NCI-H2227 treated with DMSO at 0.1 percent for 48 hours (cell line): Measurements from ENCODE around the gene CLCA2.

Experiments
- DNase-seq: peaks from one replicate; lab custom pipeline; 2025; lab: John Stamatoyannopoulos, UW

The CLCA2 gene

GRCh38 chr1:86429122-86429725 lies 5.3 kb downstream of the CLCA2 start:
- no peak for DNase-seq

DNA sequence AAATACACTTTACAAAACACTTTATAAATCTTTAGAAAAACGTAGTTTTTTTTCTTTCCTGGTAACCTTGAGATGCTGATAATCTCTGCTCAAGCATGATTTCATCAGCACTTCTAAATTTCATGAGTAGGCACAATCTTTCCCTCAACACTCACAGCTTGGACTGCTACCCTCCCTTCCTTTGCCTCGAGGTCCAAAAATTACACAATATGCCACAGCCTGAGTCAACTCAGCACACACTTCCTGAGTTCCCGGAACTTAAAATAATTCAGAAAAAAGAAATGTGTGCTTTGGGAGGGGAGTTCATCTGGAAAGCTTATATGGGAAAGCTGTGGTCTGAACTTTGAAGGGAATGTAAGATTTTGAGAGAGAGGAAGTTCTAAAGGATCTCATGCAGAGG lies 5.9 kb downstream of the CLCA2 start:
- DNase-seq: no peak

DNA sequence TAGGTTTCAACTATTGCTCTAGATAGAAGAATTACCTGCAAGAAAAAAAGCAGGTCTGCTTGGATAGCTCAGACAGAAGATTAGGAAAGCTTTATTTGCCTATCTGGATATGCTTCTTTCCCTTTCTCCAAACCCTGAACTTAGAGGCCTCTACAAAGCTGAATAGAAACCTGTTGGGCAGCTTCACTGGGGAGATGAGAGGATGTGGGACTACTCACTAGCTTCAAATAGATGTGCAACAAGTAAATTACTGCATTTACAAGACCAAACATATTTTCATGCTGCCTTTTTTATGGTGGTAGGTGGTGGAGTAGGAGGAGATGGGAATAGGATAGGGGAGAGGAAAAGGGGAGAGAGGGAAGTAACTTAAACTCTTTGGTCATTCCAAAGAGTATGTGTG lies 6.4 kb downstream of the CLCA2 start:
- no peak for DNase-seq

DNA sequence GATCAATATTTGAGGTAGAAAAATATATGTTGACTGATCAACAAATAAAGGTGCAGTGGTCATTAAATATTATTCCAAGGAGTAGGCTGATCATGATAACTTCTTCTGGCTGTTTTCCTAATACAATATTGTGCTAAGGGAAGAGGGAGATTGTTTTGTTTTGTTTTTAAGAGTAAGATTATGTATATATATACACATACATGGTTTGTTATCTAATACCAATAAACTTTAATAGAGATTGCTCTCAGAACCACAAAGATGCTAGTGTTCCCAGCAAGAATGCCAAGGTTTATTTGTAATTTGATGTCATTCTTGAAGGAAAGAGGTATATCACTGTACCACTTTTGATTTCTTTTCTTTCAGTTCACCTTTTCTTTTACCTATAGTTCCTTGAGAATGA lies 10.1 kb downstream of the CLCA2 start:
- DNase-seq: no peak

- DNase-seq: no peak
Observed at GRCh38 chr1:86435327-86435726, 11.4 kb downstream of the CLCA2 start.

DNA sequence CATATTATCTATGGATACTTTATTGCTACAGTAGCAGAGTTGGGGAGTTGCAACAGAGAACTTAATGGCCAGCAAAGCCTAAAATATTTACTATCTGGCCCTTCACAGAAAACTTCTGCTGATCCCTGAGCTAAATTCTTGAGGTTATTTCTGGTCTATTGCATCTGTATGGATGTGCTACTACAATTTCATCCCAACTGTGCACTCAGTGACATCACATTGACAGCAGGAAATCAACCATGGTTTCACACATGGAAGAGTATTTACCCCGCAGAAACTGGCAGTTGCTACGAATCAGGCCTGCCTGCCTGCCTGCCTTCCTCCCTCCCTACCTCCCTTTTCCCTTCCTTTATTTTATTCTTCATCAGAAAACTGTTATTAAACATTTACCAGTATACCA lies 12.1 kb downstream of the CLCA2 start:
- DNase-seq: no peak

DNA sequence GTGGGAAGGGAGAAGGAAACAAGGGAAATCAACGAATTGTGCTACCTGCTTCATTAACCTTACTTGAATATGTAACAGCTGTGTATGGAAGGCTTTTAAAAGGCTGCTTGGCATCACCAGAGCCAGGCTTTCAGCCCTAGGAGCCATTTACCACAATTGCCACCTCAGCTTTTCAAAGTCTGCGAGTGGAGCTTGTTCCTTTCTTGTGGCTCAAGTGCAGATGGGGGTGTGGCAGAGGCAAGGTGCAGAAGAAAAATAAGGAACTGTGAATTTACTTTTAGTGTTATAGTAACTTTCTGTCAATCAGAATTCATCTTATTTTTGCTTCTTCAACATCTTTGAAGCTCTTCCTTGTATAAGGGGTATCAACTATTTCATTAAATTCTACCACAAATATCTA lies 17.6 kb downstream of the CLCA2 start:
- DNase-seq: no peak

- DNase-seq: no peak
Observed at GRCh38 chr1:86441997-86442396, 18.0 kb downstream of the CLCA2 start.

GRCh38 chr1:86445919-86446318 lies 21.9 kb downstream of the CLCA2 start:
- DNase-seq: no peak

GRCh38 chr1:86447198-86447790 lies 23.3 kb downstream of the CLCA2 start:
- DNase-seq: no peak

DNA sequence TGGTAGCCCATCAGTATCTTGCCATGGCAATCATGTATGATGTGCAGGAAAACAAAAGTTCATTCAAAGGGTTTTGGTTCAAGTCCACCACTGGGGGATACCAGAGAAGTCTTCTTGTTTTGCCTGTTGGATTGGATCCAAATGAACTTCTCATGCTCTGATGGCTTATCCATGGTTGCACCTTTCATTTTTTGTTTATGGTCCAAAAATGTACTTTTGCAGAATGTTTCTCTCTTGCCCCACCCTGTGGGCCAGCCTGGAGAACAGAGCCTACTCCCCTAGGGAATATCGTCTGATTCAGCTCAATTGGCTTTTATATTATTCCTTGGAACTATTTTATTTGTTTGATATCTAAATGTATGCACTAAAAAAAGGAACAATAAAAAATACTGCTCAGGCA lies 24.7 kb downstream of the CLCA2 start:
- no peak for DNase-seq

DNA sequence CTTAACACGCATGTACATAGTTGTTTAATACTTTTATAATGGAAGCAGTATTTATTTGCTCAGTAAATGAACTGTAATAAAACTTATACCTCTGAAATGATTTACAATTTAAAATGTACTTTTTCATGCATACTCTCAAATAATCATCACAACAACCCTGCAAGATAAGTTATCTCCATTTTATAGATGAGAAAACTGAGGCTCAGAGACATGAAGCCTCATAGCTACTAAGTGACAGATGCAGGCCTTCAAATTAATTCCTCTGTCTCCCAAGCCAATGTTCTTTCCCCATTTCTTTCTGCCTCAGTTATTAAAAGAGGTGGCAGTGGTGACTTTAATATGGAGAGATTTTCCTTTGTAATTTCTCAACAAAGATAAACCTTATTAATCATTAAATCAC lies 25.1 kb downstream of the CLCA2 start:
- no peak for DNase-seq

- DNase-seq: no peak
Observed at GRCh38 chr1:86450847-86451246, 26.9 kb downstream of the CLCA2 start.

- DNase-seq: no peak
Observed at GRCh38 chr1:86453664-86454063, 29.7 kb downstream of the CLCA2 start.

DNA sequence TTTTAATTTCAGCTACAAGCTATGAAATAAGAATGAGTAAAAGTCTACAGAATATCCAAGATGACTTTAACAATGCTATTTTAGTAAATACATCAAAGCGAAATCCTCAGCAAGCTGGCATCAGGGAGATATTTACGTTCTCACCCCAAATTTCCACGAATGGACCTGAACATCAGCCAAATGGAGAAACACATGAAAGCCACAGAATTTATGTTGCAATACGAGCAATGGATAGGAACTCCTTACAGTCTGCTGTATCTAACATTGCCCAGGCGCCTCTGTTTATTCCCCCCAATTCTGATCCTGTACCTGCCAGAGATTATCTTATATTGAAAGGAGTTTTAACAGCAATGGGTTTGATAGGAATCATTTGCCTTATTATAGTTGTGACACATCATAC lies 31.1 kb downstream of the CLCA2 start:
- DNase-seq: no peak

- DNase-seq: no peak
Observed at GRCh38 chr1:86460998-86461397, 37.0 kb downstream of the CLCA2 start.

DNA sequence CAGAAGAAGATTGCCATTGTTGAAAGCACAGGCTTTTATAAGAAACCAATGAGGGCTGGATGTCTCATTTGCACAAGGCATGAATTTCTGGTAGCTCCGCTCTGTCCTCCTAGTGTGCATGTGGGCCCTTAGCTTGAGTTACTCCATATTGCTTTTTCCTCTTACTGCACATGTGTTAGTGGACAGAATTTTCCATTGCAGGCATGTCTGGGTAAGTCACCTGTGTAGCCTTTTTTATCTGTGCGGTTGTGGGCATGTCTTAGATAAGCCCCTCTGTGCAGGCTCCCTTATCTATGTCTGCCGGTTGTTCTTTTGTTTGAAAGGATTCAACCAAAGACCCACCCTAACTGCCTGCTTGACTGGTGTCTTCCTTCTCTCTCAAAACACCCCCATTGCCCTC lies 37.5 kb downstream of the CLCA2 start:
- DNase-seq: no peak

- DNase-seq: no peak
Observed at GRCh38 chr1:86464819-86465218, 40.8 kb downstream of the CLCA2 start.

GRCh38 chr1:86466109-86466844 lies 42.3 kb downstream of the CLCA2 start:
- DNase-seq: no peak

DNA sequence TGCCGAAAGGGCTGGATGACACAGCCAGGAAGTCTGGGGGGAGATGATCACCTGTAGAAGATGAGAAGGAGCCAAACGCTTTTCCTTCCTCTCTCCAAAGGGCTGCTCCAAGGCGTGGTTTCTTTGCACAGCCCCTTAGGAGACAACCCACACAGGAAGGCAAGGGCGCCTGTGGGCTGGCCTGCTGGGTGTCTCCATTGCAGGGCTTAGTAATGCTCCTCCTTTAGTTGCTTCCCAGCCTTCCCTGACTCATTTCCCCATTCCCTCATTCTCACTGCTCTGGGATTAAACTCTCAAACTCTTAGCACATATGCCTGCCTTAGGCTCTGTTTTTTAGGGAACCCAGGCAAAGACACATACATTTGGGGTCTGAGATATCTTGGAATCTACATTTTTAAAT lies 43.0 kb downstream of the CLCA2 start:
- DNase-seq: no peak

DNA sequence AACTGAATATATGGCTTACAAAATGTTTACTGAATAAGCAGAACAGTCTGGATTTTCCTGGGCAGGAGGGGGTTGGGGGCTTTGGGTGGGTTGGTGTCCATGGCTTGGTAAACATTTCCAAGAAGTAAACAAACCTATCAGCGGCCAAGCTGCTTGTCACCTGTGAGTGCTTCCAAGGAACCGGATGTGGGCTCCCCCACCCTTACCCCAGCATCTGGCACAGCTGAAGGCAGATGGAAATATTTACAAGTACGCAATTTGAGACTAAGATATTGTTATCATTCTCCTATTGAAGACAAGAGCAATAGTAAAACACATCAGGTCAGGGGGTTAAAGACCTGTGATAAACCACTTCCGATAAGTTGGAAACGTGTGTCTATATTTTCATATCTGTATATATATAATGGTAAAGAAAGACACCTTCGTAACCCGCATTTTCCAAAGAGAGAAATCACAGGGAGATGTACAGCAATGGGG lies 44.6 kb downstream of the CLCA2 start, which contains the start of gene CLCA1:
Gene CLCA1, plus strand, starts transcription at position 427 of the 477 bp plus-strand sequence. Its CDS starts 45 bp downstream, at position 472.
- DNase-seq: no peak

DNA sequence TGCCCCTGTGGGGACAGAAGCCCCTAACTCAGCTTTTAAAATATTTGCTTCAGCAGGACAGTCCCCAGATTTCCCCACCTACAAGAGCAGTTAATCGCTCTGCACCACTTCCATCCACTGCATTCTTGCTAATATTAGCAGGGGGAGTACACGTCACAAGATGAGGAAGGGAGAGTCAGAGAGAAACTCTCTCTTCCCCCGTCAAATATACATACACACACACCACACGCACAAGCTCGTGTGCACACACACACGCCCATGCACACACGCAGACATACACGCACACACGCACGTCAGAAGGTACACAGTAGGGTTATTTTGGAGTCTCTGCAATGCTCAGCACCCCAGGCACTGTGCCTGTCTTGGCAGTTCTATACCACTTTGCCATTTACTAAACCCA lies 46.9 kb downstream of the CLCA2 start:
- DNase-seq: no peak

GRCh38 chr1:86471291-86471690 lies 47.3 kb downstream of the CLCA2 start:
- no peak for DNase-seq
